GM19035 (cell line): ENCODE measurements around the gene ESYT3.
"Not testable (repeated sequence)": the region's sequence is repeated elsewhere in the genome, so short reads cannot be mapped to it uniquely, and the experiment has no call there.

Source experiments
- ATAC-seq: cut with Tn5 transposase; IDR thresholded peaks from one replicate; pipeline ENCODE4 v1.9.1; 2021; ENCODE audit not compliant: unreplicated experiment

The ESYT3 gene

GRCh38 chr3:138491971-138492370 is 57.6 kb downstream of the ESYT3 start:
- ATAC-seq, result no peak

- ATAC-seq, result no peak
Observed at GRCh38 chr3:138492980-138493675, 58.7 kb downstream of the ESYT3 start.

GRCh38 chr3:138493804-138494606 is 59.6 kb downstream of the ESYT3 start:
- ATAC-seq, result no peak

- no peak for ATAC-seq
Observed at GRCh38 chr3:138494607-138494929, 60.2 kb downstream of the ESYT3 start.

GRCh38 chr3:138495638-138496037 is 61.2 kb downstream of the ESYT3 start:
- ATAC-seq, result not testable (repeated sequence)

GRCh38 chr3:138496436-138496835 is 62.0 kb downstream of the ESYT3 start:
- no peak for ATAC-seq

- ATAC-seq, result no peak
Observed at GRCh38 chr3:138497021-138497420, 62.6 kb downstream of the ESYT3 start.

- no peak for ATAC-seq
Observed at GRCh38 chr3:138497851-138498250, 63.4 kb downstream of the ESYT3 start.

- no peak for ATAC-seq
Observed at GRCh38 chr3:138498991-138499390, 64.6 kb downstream of the ESYT3 start.

GRCh38 chr3:138507524-138507923 is 73.1 kb downstream of the ESYT3 start:
- ATAC-seq, result no peak

- ATAC-seq, result no peak
Observed at GRCh38 chr3:138509586-138509985, 75.2 kb downstream of the ESYT3 start.

GRCh38 chr3:138511945-138512344 is 77.5 kb downstream of the ESYT3 start:
- no peak for ATAC-seq

GRCh38 chr3:138513090-138513843 is 78.9 kb downstream of the ESYT3 start:
- ATAC-seq, result peak; percentile 93

GRCh38 chr3:138521445-138521844 is 87.0 kb downstream of the ESYT3 start:
- not testable (repeated sequence) for ATAC-seq
